ENCODE data around the gene KNSTRN. TPM values are rescaled to one million over a fixed set of nuclear protein-coding genes. Genes with fewer than 3 reads are reported as not detected.

Gene KNSTRN
- polyA plus RNA-seq (ENCODE audit: insufficient read length), result 20.0 TPM

DNA sequence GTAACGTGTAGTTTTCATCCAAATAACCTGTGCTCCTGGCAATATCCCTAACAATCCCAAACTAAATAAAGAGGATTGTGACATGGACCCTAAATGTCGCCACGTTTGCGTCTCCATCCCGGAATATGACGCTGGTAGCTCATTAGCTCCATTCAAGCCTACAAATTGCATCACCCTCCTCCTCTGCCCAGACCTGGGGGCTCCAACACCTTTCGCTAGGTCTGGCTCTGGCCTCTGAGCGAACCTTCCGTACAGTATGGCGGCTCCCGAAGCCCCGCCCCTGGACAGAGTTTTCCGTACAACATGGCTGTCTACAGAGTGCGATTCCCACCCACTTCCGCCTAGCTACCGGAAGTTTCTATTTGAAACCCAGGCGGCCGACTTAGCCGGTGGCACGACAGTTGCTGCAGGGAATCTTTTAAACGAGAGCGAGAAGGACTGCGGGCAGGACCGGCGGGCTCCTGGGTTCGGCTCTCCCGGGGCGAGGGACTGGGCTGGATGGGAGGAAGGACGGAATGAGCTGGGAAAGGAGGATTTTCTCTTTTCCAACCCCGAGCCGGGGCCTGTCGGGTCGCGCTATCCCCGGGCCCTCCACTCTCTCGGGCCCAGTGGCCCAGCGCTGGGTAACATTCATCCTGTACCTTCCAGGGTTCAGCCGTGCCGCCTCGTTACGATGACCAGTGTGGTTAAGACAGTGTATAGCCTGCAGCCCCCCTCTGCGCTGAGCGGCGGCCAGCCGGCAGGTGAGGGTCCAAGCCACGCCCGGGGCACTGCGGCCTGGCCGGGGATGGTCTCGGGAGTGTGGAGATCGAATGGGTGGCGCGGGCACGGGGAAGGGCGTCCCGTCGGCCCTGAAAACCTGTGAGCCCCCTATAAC, at the start of gene KNSTRN:
KNSTRN (plus strand) TSS at position 142 of the 877 bp plus-strand sequence; CDS start at position 257, 115 bp downstream.
- DNase-seq (ENCODE audit: low read depth), result peak; percentile 80

DNA sequence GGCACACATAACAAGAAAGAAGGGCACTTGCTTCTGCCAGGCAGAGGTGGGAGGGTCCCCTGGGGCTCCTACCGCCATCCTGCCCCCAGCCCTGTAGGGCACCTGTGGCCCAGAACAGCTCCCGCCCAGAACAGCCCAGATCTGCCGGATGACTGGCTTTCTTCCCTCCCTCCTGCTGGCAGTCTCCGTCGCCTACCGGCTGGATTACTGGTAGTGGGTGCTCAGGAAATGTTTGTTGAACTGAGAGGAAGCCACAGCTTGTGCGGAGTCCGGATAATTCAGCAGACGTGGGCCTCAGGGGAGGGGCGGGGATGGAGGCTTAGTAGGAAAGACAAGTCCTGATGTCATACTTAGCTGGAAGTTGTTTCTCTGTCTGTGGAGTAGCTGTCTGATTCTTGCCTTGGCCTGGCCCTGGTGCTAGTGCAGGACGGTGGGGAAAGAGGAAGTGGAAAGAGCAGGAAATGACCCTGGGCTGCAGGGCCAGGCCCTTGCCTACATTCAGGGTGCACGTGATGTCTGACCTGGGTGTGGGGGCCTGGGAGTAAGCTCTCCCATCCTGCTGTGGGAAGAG, 48.5 kb upstream of the KNSTRN start:
- peak; percentile 60 for DNase-seq (ENCODE audit: low read depth)

DNA sequence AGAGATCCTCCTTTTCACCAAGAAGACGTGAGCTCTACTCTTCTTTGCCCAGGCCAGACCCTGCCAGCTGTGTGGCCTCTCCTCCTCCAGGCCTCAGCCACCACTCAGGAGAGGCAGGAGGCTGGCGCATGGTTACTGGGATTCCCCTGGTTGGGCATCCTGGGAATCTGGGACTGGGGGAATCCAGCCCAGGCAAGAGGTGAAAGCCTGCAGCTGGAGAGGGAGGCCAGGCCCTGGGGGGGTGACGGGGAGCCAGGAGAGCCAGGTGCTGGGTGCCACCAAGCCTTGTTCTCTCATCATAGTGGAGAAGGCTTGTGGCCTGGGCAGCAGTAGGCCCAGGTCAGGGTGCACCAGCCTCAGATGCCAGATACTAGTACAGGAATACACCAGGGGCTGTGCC, 48.0 kb upstream of the KNSTRN start:
- no peak for DNase-seq (ENCODE audit: low read depth)

DNA sequence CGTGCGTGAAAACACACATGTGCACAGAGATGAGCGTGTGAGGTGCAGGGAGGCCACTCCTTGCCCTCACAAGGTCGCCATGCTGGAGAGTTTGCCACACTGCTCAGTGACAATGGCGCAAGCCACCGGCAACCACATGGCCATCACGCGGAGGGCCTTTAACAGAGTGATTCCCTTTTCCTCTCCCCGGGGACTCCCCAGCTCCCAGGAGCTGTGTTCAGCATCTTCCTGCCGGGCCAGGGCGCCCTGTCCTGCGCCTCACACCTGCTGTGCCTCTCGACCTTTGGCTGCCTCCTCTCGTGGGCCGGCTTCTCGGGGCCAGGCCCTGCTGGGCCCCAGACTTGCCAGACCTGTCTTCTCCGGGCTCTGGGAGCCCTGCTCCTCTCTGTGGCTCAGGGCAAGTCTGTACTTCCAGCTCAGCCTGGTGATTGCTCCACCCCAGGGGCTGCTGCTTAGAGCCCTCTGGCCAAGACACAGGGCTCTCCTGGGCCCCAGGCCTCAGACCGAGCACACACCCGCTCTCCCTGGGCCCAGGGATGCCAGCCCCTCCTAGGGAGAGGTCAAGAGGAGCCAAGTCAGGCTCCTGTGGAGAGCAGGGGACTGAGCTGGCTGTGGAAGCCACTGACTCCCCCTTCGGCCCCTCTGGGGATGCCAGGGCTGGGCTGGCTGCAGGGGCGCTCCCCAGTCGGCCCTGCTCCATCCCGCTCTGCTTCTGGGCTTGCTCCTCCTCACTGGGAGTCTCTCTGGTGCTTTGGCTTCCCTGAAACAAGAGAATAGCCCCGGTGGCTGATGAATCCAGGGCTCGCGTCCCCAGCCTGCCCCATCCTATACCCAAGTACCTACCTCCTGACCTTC, 47.4 kb upstream of the KNSTRN start:
- no peak for DNase-seq (ENCODE audit: low read depth)

DNA sequence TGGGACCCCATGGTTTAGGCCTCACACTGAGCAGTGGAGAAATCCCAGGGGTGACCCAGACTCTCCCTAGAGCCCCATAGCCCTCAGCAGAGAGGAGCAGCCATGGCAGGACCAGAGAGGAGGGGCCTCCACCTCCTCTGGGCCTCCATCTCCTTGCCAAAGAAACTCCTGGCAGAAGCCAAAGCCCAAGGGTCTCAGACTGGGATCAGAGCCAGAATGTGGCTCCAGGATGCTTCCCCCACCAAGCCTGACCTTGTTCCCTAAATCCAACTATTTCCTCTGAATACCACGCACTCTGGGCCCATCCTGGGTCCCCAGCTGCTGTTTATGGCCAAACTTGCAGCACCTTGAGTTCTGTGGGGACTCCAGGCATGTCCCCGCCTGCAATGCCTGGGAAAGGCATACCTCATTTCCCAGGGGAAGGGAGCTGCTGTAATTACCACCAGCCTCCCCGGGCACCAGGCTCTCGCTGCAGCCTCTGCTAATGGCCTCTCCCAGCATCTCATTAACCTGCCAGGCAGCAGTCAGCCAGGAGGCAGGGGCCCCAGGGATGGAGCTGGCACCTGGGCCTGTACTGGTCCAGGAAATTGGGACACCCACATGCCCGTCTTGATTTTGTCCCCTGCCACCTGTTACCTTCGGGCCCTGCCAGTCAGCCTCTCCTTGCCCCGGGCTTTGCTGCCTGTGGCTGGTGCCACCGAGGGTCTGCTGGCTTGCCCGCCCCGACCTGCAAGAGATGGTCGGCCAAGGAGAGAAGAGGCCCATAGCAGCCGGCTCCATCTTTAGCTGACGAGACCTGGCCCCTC, 46.4 kb upstream of the KNSTRN start:
- DNase-seq (ENCODE audit: low read depth), result no peak

- no peak for DNase-seq (ENCODE audit: low read depth)
Observed at GRCh38 chr15:40336744-40337122, 45.8 kb upstream of the KNSTRN start.

GRCh38 chr15:40337597-40337996, 44.9 kb upstream of the KNSTRN start:
- no peak for DNase-seq (ENCODE audit: low read depth)

DNA sequence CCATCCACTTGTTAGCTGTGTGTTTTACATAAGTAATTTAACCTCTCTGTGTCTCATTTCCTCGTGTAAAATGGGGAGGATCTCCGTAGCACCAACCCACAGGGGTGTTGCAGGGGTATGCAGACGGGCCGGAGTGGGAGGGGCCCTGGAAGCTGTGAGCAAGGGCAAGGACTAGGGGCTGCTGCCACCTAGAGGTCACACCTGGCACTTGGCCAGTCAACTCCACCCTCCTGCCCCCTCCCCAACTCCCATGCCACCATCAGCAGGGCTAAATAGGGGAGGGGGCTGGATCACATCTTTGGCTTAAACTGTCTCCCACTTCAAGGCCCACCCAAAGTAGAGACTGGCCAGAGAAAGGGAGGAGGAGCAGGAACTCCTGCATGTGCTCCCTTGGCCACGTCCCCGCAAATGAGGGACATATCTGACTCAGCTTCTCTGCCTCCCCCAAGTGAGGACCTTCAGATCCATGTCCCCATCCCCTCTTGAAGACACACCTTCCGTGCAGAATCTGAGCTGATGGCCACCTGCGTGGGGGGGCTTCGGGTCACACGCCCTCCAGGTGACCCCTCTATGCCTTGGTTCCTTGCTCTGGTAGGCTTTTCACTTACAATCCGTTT, 44.4 kb upstream of the KNSTRN start:
- DNase-seq (ENCODE audit: low read depth), result no peak

- DNase-seq (ENCODE audit: low read depth), result no peak
Observed at GRCh38 chr15:40338921-40339620, 43.5 kb upstream of the KNSTRN start.

GRCh38 chr15:40339621-40339945, 42.9 kb upstream of the KNSTRN start:
- no peak for DNase-seq (ENCODE audit: low read depth)

DNA sequence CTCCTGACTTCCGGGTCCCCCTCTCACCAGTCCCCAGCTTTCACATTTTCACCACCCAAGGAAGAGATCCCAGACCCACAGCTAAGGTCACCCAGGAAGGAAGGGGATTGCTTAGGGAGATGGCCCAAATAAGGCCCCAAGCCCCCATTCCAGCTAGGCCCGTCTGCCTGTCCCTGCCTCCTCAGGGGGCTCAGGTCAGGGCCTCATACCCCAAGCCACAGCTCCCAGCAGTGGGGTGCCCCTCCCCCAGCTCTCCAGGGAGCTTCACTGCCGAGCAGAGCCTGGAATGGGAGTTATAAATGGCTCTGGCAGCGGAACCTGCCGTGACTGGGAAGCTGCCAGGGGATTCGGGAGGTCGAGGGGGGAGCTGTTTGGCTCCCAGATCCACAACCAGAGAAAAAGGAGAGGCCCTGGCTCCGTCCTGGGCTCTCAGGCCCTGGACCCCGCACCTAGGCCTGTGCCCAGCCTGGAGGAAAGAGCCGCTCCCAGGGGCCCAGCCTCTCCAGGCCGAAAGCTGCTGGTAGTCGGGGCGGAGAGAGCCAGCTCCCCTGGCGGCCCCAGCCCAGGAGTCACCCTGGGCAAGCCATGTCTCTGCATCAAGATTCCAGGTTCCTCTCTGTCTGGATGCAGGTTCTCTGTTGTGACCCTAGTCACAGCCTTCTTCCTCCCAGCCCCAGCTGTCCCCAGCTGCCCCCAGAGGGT, 42.3 kb upstream of the KNSTRN start:
- DNase-seq (ENCODE audit: low read depth), result no peak

DNA sequence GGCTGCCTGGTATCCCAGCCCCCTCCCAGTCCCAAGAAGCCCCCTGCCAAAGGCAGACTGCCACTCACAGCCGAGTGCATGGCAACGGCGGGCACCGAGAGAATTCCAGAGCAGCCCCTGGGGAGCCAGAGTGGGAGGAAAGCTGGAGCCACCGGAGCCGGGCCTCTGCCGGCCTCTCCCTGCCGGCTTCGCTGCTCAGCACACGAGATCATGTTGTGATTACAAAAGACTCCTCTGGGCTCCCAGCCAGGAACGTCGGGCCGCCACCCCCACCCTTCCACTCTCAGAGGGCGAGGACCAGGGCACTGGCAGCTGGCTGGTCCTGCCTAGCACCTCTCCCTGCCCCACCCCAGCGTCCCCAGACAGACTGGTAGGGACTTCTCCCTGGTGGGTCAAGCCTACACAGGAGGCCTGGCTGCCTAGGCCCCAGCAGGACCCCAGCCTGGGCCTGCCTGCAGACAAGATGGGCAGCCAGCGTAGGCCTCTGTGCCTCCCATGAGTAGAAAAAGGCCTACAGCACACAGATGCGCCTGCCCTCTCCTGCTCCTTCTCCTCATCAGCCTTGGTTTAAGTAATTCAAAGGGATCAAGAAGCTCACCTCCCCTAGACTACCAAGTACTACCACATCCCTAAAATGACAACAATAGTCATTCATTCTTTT, 41.7 kb upstream of the KNSTRN start, which contains the start of gene CCDC9B:
CCDC9B (minus strand) TSS at position 200 of the 661 bp plus-strand sequence; CDS start at position 80, 120 bp downstream.
- no peak for DNase-seq (ENCODE audit: low read depth)

DNA sequence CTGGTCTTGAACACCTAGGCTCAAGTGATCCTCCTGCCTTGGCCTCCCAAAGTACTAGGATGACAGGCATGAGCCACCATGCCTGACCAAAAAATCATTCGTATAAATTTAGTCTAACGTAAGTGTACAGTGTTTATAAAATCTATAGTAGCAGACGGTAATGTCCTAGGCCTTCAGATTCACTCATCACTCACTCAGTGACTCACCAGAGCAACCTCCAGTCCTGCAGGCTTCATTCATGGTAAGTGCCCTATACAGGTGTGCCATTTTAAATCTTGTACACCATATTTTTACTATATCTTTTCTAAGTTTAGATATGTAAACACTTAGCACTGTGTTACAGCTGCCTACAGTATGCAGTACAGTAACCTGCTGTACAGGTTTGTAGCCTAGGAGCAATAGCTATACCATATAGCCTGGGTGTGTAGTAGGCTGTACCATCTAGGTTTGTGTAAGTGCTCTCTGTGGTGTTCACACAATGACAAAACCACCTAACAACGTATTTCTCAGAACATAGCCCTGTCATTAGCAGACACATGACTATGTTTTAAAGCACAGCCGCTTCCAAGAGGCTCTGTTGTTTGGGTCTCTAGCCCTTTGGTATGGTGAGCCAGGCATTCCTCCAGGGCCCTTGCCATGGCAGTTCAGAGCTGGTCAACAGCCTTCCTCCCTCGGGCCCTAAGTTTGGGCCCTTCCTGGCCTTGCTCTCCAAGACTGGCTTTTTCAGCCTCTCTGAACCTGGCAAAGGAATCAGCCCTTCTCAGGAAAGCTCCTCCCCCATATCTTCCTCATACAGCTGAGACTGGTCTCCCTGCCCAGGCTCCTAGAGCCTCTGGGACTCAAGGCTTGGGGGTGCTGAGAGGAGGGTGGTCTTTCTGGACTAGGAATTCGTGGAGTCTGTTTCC, 39.9 kb upstream of the KNSTRN start:
- no peak for DNase-seq (ENCODE audit: low read depth)

DNA sequence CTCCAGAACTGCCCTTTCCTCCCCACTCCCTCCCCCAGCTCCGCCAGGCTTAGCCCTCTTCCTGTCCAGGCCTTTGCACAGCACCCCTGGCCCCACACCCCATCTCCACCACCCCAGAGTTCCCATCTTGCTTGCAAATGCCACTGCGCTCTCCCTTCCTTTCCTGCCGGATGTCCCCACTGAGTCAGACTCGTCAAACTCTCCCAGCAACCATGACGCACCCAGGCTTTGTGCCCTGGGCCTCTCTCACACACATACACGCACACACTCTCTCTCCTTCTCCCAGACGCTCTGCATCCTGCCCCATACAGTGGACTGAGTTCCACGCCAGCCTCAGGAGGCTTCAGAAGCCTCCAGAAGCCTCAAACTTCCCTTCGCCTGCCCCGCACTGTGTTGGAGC, 39.0 kb upstream of the KNSTRN start:
- DNase-seq (ENCODE audit: low read depth), result no peak

DNA sequence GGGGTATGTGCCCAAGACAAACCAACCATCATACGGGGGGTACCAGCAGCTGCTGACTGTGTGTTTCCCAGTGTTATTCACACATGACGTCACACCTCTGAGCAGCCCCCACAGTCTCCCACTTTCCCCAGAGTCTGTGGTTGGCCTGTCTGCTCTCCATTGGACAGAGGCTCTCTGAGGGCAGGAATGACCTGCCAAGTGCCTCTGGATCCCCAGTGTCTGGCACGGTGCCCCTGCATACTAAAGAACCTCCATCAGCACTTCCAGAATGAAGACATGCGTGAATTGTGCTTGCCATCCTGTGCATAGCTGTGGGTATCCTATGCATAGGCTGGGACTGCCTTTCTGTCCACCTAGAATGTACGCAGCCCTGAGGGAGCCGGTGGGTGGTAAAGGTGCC, 38.3 kb upstream of the KNSTRN start:
- no peak for DNase-seq (ENCODE audit: low read depth)

DNA sequence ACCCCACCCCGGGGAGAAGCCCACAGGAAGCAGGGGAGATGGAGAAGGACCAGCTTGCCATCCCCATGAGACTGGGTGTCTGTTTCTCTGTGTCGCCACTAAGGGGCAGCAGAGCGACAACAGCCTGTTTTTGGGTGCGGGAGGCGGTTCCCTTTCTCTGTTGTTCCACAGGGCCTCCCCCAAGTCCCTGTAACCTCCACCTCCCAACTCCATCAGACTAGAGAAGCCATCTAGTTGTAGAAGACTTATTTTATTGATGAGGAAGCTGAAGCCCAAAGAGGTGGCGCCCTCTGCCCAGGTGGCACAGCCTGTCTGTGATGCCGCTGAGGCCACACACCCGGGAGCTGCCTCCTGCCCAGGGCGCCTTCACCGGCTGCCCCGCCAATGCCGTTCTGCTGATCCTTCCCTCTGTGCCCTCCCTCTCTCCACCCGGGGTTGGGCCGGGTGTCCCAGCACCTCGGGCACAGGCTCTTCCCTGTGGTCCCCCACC, 37.8 kb upstream of the KNSTRN start:
- DNase-seq (ENCODE audit: low read depth), result no peak

GRCh38 chr15:40345225-40345866, 37.2 kb upstream of the KNSTRN start:
- DNase-seq (ENCODE audit: low read depth), result no peak

Data from forelimb muscle (tissue), 1 donor.